Cardiac muscle cell (in vitro differentiated cells and primary cell): ENCODE data around the gene SMYD3. TPM values are rescaled to one million over a fixed set of nuclear protein-coding genes. Genes with fewer than 3 reads are reported as not detected.

Source experiments
- DNase-seq, 2 donors: peaks; one replicate each; pipeline versions ENCODE4 v3.0.0 to v3.0.0-alpha.2; 2010 to 2017; ENCODE audit warnings: low read depth in 1 of 2, low spot score in 1 of 2
- H3K27ac ChIP-seq: fragments of 200-600 bp; sonication (generic); 2 replicates; pipeline ENCODE4 v1.5.1; 2016
- H3K27me3 ChIP-seq: fragments of 200-600 bp; sonication (generic); 2 replicates; pipeline ENCODE4 v1.6.0; 2016; ENCODE audit warnings: control low read depth
- H3K36me3 ChIP-seq: fragments of 200-600 bp; sonication (generic); 2 replicates; pipeline ENCODE4 v1.5.1; 2016; ENCODE audit warnings: control low read depth
- H3K4me1 ChIP-seq: fragments of 200-600 bp; sonication (generic); 2 replicates; pipeline ENCODE4 v1.8.1; 2017; ENCODE audit warnings: low read depth, mild to moderate bottlenecking, mixed run types
- H3K4me3 ChIP-seq: fragments of 200-600 bp; sonication (generic); 2 replicates; pipeline ENCODE4 v1.5.1; 2016; ENCODE audit warnings: mild to moderate bottlenecking
- H3K9me3 ChIP-seq: fragments of 200-600 bp; sonication (generic); 2 replicates; pipeline ENCODE4 v1.5.1; 2017; ENCODE audit warnings: low read depth, mild to moderate bottlenecking, control low read depth
- CTCF ChIP-seq: IDR thresholded peaks from 2 replicates; pipeline ENCODE4 v1.5.1; 2012; ENCODE audit warnings: low read depth, mild to moderate bottlenecking, low read length
- polyA plus RNA-seq: library from polyadenylated mRNA; unstranded; fragments of >200 nt; fragmentation: Nextera tagmentation; extraction: Ambion mirVana; gene quantifications from 2 replicates; pipeline ENCODE4 v1.2.1, GENCODE V29; 2016
- total RNA-seq: library from RNA; depleted of rRNA; stranded (reverse); fragments of >200 nt; gene quantifications from 2 replicates; pipeline ENCODE4 v1.2.3, GENCODE V29; 2016

Gene SMYD3
- total and polyA plus RNA-seq, 2 experiments from 2014 or later: 47.2 to 50.8 TPM

GRCh38 chr1:245875581-245876261 lies 631.4 kb downstream of the SMYD3 start:
- H3K27me3 ChIP-seq: no peaks in the 10 kb centered on the region
- no peak for TF ChIP-seq CTCF
- no peaks in the 10 kb centered on the region for H3K36me3 ChIP-seq
- peak overlapping the region; percentile 48 for H3K27ac ChIP-seq
- H3K9me3 ChIP-seq: no peaks in the 10 kb centered on the region
- peaks cover 10% of the 10 kb centered on the region for H3K4me1 ChIP-seq
- H3K4me3 ChIP-seq: no peak overlapping the region
- DNase-seq: no peak

- Histone ChIP-seq H3K27ac (peak overlapping the region; percentile 48), H3K4me1 (peaks cover 10% of the 10 kb centered on the region), H3K27me3 (no peaks in the 10 kb centered on the region), H3K36me3 (no peaks in the 10 kb centered on the region), H3K9me3 (no peaks in the 10 kb centered on the region), H3K4me3 (no peak overlapping the region)
- peak; percentile 85 to 100 for DNase-seq
- no peak for TF ChIP-seq CTCF
Measured at GRCh38 chr1:245874942-245875580, 632.0 kb downstream of the SMYD3 start.

- no peaks in the 10 kb centered on the region for H3K9me3 ChIP-seq
- no peak overlapping the region for H3K4me3 ChIP-seq
- no peaks in the 10 kb centered on the region for H3K27me3 ChIP-seq
- H3K4me1 ChIP-seq: peaks cover 10% of the 10 kb centered on the region
- no peaks in the 10 kb centered on the region for H3K36me3 ChIP-seq
- peak in 1 of 2 donors; percentile 69 for DNase-seq
- no peak for TF ChIP-seq CTCF
- no peak overlapping the region for H3K27ac ChIP-seq
Measured at GRCh38 chr1:245873883-245874671, 633.0 kb downstream of the SMYD3 start.

- Histone ChIP-seq H3K9me3 (no peaks in the 10 kb centered on the region), H3K36me3 (no peaks in the 10 kb centered on the region), H3K4me3 (no peak overlapping the region), H3K27ac (no peak overlapping the region), H3K4me1 (peaks cover 10% of the 10 kb centered on the region), H3K27me3 (no peaks in the 10 kb centered on the region)
- DNase-seq: no peak
- no peak for TF ChIP-seq CTCF
Measured at GRCh38 chr1:245873068-245873467, 634.0 kb downstream of the SMYD3 start.

- no peaks in the 10 kb centered on the region for H3K27me3 ChIP-seq
- H3K9me3 ChIP-seq: no peaks in the 10 kb centered on the region
- no peak overlapping the region for H3K4me3 ChIP-seq
- TF ChIP-seq CTCF: no peak
- no peak overlapping the region for H3K27ac ChIP-seq
- peaks cover 10% of the 10 kb centered on the region for H3K4me1 ChIP-seq
- no peak for DNase-seq
- H3K36me3 ChIP-seq: no peaks in the 10 kb centered on the region
Measured at GRCh38 chr1:245872475-245872874, 634.6 kb downstream of the SMYD3 start.
